Sigmoid colon (tissue), 7 donors: ENCODE results near the gene PLEKHA7. TPM values are rescaled to one million over a fixed set of nuclear protein-coding genes. Genes with fewer than 3 reads are reported as not detected.

Source experiments
- DNase-seq: peaks from one replicate; pipeline ENCODE4 v3.0.0-alpha.2; 2019
- H3K27ac ChIP-seq, 4 donors: fragments of 200-600 bp; sonication (generic); one replicate each; pipeline ENCODE4 v1.5.1; 2016 to 2019; ENCODE audit warnings: mild to moderate bottlenecking in 1 of 4
- H3K27me3 ChIP-seq, 3 donors: fragments of 200-600 bp; sonication (generic); one replicate each; pipeline ENCODE4 v1.5.1; 2019; ENCODE audit warnings: mild to moderate bottlenecking in 1 of 3
- H3K36me3 ChIP-seq, 4 donors: fragments of 200-600 bp; sonication (generic); one replicate each; pipeline ENCODE4 v1.5.1; 2016 to 2019
- H3K4me1 ChIP-seq, 4 donors: fragments of 200-600 bp; sonication (generic); one replicate each; pipeline ENCODE4 v1.5.1; 2017 to 2019
- H3K4me3 ChIP-seq, 4 donors: fragments of 200-600 bp; sonication (generic); one replicate each; pipeline ENCODE4 v1.5.1; 2017 to 2019; ENCODE audit warnings: mild to moderate bottlenecking in 2 of 4, moderate library complexity in 1 of 4
- H3K9me3 ChIP-seq, 4 donors: fragments of 200-600 bp in 3 of 4; sonication (generic) in 3 of 4; one replicate each; pipeline versions ENCODE4 v1.5.1 to v1.6.1; 2013 to 2019
- EP300 ChIP-seq, 4 donors: sonication (generic); formaldehyde crosslinking; IDR thresholded peaks; one replicate each; pipeline ENCODE4 v1.6.1; 2017; ENCODE audit warnings: antibody characterized with exemption in 4 of 4
- POLR2A ChIP-seq, 2 donors: fragments of 450-650 bp; IDR thresholded peaks; one replicate each; pipeline ENCODE4 v1.6.1; 2016; ENCODE audit warnings: antibody characterized with exemption in 2 of 2, mild to moderate bottlenecking in 2 of 2, moderate library complexity in 2 of 2
- POLR2AphosphoS5 ChIP-seq, 4 donors: sonication (generic); formaldehyde crosslinking; IDR thresholded peaks; one replicate each; pipeline ENCODE4 v1.6.1; 2017; ENCODE audit warnings: antibody characterized with exemption in 4 of 4
- WGBS, 2 donors: extraction: QIAGEN DNeasy Blood & Tissue Kit; methylation state at CpG; one replicate each; pipeline ENCODE4 v1.1.7; 2013; 5-methylcytosine and 5-hydroxymethylcytosine counted together
- intact Hi-C: fragments of 100-400 bp; cut with DNase I; formaldehyde crosslinking; loops from one replicate; pipeline ENCODE4 v1.15.1; 2023
- polyA plus RNA-seq, 3 donors: library from polyadenylated mRNA; stranded (reverse); fragments of 200-250 nt; gene quantifications; one replicate each; pipeline ENCODE4 v1.2.3, GENCODE V29; 2013
- total RNA-seq, 4 donors: library from RNA; depleted of rRNA; stranded (reverse); fragments of >200 nt; gene quantifications; one replicate each; pipeline ENCODE4 v1.1.0, GENCODE V29; 2016
- TF ChIP-seq, protein P1 (sequence below), 4 experiments: fragments of 450-650 bp in 3 of 4; fragments of 200-600 bp in 1 of 4; IDR thresholded peaks; one replicate each; pipeline ENCODE4 v1.5.1; 2016 to 2019; ENCODE audit warnings: antibody characterized with exemption in 4 of 4, mild to moderate bottlenecking in 3 of 4, moderate library complexity in 2 of 4
- donor health status: healthy with polysubstance abuse.
- donor health status: Bipolar disorder and iron deficiency.
- donor health status: healthy.

The PLEKHA7 gene
- total and polyA plus RNA-seq, 7 donors, result 2.9 to 45.3 (median 10.2) TPM

DNA sequence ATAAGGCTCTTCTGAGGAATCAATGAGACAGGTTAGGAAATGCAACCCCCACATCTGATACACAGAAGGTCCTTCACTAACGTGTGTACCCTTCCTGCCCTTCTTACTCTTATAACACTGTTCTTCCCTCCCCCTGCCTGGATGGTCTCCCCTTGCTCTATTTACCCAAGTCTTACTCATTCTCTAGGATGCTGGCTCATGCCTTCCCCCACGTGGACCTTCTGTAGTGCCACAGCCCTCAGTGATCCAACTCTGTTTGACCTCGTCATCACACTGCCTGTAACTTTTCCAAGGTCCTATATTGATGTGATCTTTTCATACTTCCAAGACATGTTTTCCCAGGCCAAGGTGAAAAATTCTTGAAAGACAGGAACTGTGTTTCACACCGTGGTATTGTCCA, 195.9 kb downstream of the PLEKHA7 start:
- 82 to 84% methylated on average over 4 of the region's 4 CpGs for WGBS, 2 donors
- H3K27ac ChIP-seq, result no peak overlapping the region
- intact Hi-C loops, result no loop called here

DNA sequence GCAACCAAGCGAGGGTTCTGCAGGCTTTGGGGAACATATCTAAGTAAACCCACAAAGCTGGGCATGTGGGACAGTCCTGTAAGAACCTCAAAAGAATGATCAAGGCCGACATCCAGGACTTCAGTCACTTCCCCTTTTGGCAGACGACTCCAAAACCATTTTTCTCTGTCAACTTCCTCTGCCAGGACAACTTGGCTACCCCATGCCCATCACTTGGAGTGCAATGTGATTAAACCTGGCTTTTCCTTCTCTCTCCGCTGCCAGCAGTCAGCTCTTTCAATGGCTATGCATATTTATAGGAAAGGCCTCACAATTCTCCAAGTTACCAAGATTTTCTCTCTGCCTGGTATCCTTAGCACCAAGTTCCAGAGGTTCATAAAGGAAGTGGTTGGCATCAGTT, 196.9 kb downstream of the PLEKHA7 start:
- Histone ChIP-seq H3K36me3 (no peaks in the 10 kb centered on the region), H3K4me3 (no peak overlapping the region), H3K4me1 (peaks cover 0 to 10% (median 6%) of the 10 kb centered on the region in 4 donors), H3K9me3 (no peaks in the 10 kb centered on the region), H3K27me3 (no peaks in the 10 kb centered on the region), H3K27ac (no peak overlapping the region)
- no peak for TF ChIP-seq POLR2A (IDR thresholded peaks at IDR 0.05)
- TF ChIP-seq POLR2AphosphoS5 (IDR thresholded peaks at IDR 0.05), result no peak
- TF ChIP-seq, protein P1, sequence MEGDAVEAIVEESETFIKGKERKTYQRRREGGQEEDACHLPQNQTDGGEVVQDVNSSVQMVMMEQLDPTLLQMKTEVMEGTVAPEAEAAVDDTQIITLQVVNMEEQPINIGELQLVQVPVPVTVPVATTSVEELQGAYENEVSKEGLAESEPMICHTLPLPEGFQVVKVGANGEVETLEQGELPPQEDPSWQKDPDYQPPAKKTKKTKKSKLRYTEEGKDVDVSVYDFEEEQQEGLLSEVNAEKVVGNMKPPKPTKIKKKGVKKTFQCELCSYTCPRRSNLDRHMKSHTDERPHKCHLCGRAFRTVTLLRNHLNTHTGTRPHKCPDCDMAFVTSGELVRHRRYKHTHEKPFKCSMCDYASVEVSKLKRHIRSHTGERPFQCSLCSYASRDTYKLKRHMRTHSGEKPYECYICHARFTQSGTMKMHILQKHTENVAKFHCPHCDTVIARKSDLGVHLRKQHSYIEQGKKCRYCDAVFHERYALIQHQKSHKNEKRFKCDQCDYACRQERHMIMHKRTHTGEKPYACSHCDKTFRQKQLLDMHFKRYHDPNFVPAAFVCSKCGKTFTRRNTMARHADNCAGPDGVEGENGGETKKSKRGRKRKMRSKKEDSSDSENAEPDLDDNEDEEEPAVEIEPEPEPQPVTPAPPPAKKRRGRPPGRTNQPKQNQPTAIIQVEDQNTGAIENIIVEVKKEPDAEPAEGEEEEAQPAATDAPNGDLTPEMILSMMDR (IDR thresholded peaks at IDR 0.05), result no peak
- no peak for TF ChIP-seq EP300 (IDR thresholded peaks at IDR 0.05)
- intact Hi-C loops, result no loop called here
- 67 to 81% methylated on average over 4 of the region's 4 CpGs for WGBS, 2 donors
- DNase-seq, result no peak

More for the DNA sequence above, 195.9 kb downstream of the PLEKHA7 start:
- Histone ChIP-seq H3K4me3 (no peak overlapping the region), H3K9me3 (no peaks in the 10 kb centered on the region), H3K36me3 (no peaks in the 10 kb centered on the region), H3K27me3 (no peaks in the 10 kb centered on the region), H3K4me1 (peaks cover 0 to 10% (median 6%) of the 10 kb centered on the region in 4 donors)
- peak; percentile 40 for DNase-seq
- no peak for TF ChIP-seq POLR2AphosphoS5 (IDR thresholded peaks at IDR 0.05)
- no peak for TF ChIP-seq POLR2A (IDR thresholded peaks at IDR 0.05)
- no peak for TF ChIP-seq EP300 (IDR thresholded peaks at IDR 0.05)
- TF ChIP-seq, protein P1 (IDR thresholded peaks at IDR 0.05), result no peak

DNA sequence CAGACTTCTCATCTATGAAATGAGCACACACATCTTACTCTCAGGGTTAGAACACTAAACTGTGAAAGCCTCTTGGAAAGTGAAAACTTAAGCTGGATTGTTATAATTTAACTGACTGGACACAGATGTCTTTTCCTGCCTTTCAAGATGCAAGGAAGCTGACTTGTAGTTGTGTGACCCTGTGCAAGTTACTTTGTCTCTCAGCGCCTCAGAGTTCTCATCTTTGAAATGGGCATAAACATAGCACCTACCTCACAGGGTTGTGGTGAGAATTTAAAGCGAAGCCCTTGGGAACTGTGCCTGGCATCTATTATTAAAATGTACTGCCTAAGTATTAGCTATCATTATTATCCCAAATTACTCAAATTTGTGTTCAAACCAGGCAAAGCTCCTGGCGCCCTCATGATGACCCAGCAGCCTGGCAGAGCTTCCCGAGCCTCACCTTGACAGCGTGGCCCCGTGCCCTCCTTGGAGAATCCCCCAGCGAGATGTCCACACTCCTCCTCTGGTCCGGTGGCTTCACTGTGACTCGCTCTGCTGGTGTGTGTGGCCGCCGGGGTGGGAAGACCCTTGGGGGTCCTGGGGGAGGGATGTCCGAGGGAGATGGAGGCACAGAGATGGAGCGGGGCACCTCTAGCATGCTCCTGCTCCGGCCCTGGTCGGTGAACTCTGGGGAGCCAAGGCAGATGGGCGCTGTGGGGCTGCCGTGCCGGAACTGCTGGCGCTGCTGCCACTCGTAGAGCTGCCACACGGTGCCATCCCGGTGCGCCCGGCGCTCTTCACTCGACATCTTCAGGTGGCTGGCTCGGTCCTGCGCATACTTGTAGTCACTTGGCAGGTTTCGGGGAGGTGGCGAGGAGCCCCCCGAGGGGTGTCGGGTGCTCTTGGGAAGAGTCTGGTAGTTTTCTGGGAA, 197.6 kb downstream of the PLEKHA7 start:
- TF ChIP-seq EP300 (IDR thresholded peaks at IDR 0.05) (no peak), POLR2AphosphoS5 (IDR thresholded peaks at IDR 0.05) (no peak), POLR2A (IDR thresholded peaks at IDR 0.05) (no peak)
- TF ChIP-seq, protein P1 (IDR thresholded peaks at IDR 0.05), result no peak
- Histone ChIP-seq H3K27me3 (no peaks in the 10 kb centered on the region), H3K27ac (no peak overlapping the region), H3K4me3 (no peak overlapping the region), H3K4me1 (peaks cover 0 to 10% (median 6%) of the 10 kb centered on the region in 4 donors), H3K36me3 (no peaks in the 10 kb centered on the region), H3K9me3 (no peaks in the 10 kb centered on the region)
- WGBS, 2 donors, result 96% methylated on average over 32 of the region's 32 CpGs
- DNase-seq, result no peak
- intact Hi-C loops, result no loop called here

DNA sequence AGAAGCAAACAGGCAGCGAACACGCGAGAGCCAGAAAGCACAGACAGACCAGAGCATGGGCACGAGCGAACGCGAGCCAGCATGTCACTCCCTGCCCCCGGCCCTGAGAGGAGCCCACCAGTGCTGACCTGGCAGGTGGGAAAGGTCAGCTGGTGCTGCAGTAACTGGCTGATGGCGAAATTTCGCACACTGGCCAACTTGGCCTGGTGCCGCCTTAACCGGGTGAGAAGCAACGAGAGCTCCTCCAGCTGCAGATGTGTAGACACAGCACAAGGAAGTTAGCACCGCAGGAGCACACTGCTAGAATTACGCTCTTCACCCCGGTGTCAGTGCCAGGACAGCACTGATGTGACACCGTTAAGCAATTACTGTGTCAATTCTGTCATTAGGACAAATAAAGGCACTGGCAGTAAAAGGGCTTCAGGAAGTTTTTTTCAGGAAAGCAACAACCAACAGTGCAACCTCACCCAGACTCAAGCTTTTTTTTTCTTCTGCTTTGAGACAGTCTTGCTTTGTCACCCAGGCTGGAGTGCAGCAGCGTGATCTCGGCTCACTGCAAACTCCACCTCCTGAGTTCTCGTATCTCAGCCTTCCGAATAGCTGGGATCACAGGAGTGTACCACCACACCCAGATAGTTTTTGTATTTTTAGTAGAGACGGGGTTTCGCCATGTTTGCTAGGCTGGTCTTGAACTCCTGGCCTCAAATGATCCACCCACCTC, 199.0 kb downstream of the PLEKHA7 start:
- no peaks in the 10 kb centered on the region for H3K36me3 ChIP-seq
- peak; percentile 86 for DNase-seq
- WGBS, 2 donors, result 61 to 66% methylated on average over 23 of the region's 23 CpGs
- H3K4me3 ChIP-seq, result no peak overlapping the region
- TF ChIP-seq POLR2AphosphoS5 (IDR thresholded peaks at IDR 0.05), result peak in 1 of 4 donors; percentile 23
- TF ChIP-seq, protein P1 (IDR thresholded peaks at IDR 0.05), result no peak
- TF ChIP-seq EP300 (IDR thresholded peaks at IDR 0.05), result no peak
- no peak for TF ChIP-seq POLR2A (IDR thresholded peaks at IDR 0.05)
- H3K4me1 ChIP-seq, result peaks cover 0 to 4% (median under 1%) of the 10 kb centered on the region in 4 donors
- peak overlapping the region in 2 of 4 donors; percentile 28 to 42 for H3K27ac ChIP-seq
- H3K9me3 ChIP-seq, result no peaks in the 10 kb centered on the region
- intact Hi-C loops, result no loop called here
- no peaks in the 10 kb centered on the region for H3K27me3 ChIP-seq
